Uterus (tissue), 4 donors: Measurements from ENCODE around the gene ZNF627. TPM values are rescaled to one million over a fixed set of nuclear protein-coding genes. Genes with fewer than 3 reads are reported as not detected.

Experiments
- DNase-seq, 2 donors: peaks; one replicate each; pipeline ENCODE4 v3.0.0-alpha.2; 2019 to 2020
- H3K27ac ChIP-seq, 2 donors: fragments of 200-600 bp; sonication (generic); 1 replicate in 1 of 2; 2 replicates in 1 of 2; pipeline ENCODE4 v1.5.1; 2016 to 2018
- H3K27me3 ChIP-seq, 2 donors: fragments of 200-600 bp; sonication (generic); one replicate each; pipeline ENCODE4 v1.5.1; 2018 to 2019; ENCODE audit warnings: control low read depth in 1 of 2
- H3K36me3 ChIP-seq, 2 donors: fragments of 200-600 bp; sonication (generic); one replicate each; pipeline ENCODE4 v1.5.1; 2019; ENCODE audit warnings: control low read depth in 1 of 2
- H3K4me1 ChIP-seq, 2 donors: fragments of 200-600 bp; sonication (generic); one replicate each; pipeline ENCODE4 v1.5.1; 2018 to 2019; ENCODE audit warnings: control low read depth in 1 of 2
- H3K4me3 ChIP-seq, 2 donors: fragments of 200-600 bp; sonication (generic); 1 replicate in 1 of 2; 2 replicates in 1 of 2; pipeline ENCODE4 v1.5.1; 2018 to 2019; ENCODE audit warnings: mild to moderate bottlenecking in 1 of 2
- H3K9me3 ChIP-seq, 2 donors: fragments of 200-600 bp; sonication (generic); one replicate each; pipeline ENCODE4 v1.5.1; 2019; ENCODE audit warnings: control low read depth in 1 of 2
- POLR2A ChIP-seq, 2 donors: fragments of 450-650 bp; IDR thresholded peaks; one replicate each; pipeline ENCODE4 v1.6.1; 2016; ENCODE audit warnings: antibody characterized with exemption in 2 of 2, mild to moderate bottlenecking in 1 of 2, moderate library complexity in 1 of 2
- intact Hi-C: fragments of 100-400 bp; cut with DNase I; formaldehyde crosslinking; loops from one replicate; pipeline ENCODE4 v1.15.1; 2023; ENCODE audit warnings: low total_unique reads
- total RNA-seq, 4 donors: library from RNA; depleted of rRNA in 3 of 4; stranded (reverse); fragments of >200 nt in 3 of 4; gene quantifications; one replicate each; pipeline versions ENCODE4 v1.1.0 to v1.2.4, GENCODE V29; 2014 to 2023
- TF ChIP-seq, protein P1 (sequence below), 4 experiments: fragments of 200-600 bp in 2 of 4; fragments of 450-650 bp in 2 of 4; sonication (generic) in 2 of 4; IDR thresholded peaks; one replicate each; pipeline ENCODE4 v1.5.1; 2016 to 2019; ENCODE audit warnings: antibody characterized with exemption in 4 of 4, mild to moderate bottlenecking in 2 of 4, moderate library complexity in 1 of 4
- donor health status: DM: yes; HTN: yes; CAD: no.

Gene ZNF627
- total RNA-seq, 4 donors from 2014 or later = 20.6 to 70.6 (median 36.0) TPM

GRCh38 chr19:11577451-11578257 lies 19.6 kb upstream of the ZNF627 start, which contains the start of gene ACP5:
Gene ACP5 (minus strand): TSS chr19:11577645. CDS start chr19:11577317, 328 bp downstream.
- H3K4me1 ChIP-seq = no peaks in the 10 kb centered on the region
- no peaks in the 10 kb centered on the region for H3K9me3 ChIP-seq
- H3K27ac ChIP-seq = peak within 1 kb of the TSS in 1 of 2 donors; percentile 58
- peak within 1 kb of the TSS in 1 of 2 donors; percentile 17 for H3K4me3 ChIP-seq
- no peaks in the 10 kb centered on the region for H3K36me3 ChIP-seq
- no peak for TF ChIP-seq POLR2A (IDR thresholded peaks at IDR 0.05)
- TF ChIP-seq, protein P1, sequence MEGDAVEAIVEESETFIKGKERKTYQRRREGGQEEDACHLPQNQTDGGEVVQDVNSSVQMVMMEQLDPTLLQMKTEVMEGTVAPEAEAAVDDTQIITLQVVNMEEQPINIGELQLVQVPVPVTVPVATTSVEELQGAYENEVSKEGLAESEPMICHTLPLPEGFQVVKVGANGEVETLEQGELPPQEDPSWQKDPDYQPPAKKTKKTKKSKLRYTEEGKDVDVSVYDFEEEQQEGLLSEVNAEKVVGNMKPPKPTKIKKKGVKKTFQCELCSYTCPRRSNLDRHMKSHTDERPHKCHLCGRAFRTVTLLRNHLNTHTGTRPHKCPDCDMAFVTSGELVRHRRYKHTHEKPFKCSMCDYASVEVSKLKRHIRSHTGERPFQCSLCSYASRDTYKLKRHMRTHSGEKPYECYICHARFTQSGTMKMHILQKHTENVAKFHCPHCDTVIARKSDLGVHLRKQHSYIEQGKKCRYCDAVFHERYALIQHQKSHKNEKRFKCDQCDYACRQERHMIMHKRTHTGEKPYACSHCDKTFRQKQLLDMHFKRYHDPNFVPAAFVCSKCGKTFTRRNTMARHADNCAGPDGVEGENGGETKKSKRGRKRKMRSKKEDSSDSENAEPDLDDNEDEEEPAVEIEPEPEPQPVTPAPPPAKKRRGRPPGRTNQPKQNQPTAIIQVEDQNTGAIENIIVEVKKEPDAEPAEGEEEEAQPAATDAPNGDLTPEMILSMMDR (IDR thresholded peaks at IDR 0.05) = no peak
- no peak for DNase-seq
- intact Hi-C loops = no loop called here
- H3K27me3 ChIP-seq = no peaks in the 10 kb centered on the region

- peak overlapping the region in 1 of 2 donors; percentile 58 for H3K27ac ChIP-seq
- no peaks in the 10 kb centered on the region for H3K36me3 ChIP-seq
- no peaks in the 10 kb centered on the region for H3K4me1 ChIP-seq
- H3K4me3 ChIP-seq = peak overlapping the region in 1 of 2 donors; percentile 17
- no peaks in the 10 kb centered on the region for H3K9me3 ChIP-seq
- TF ChIP-seq, protein P1 (IDR thresholded peaks at IDR 0.05) = no peak
- TF ChIP-seq POLR2A (IDR thresholded peaks at IDR 0.05) = no peak
- peak in 1 of 2 donors; percentile 46 for DNase-seq
- intact Hi-C loops = no loop called here
- H3K27me3 ChIP-seq = no peaks in the 10 kb centered on the region
Measured at GRCh38 chr19:11578258-11579142, 18.8 kb upstream of the ZNF627 start.

DNA sequence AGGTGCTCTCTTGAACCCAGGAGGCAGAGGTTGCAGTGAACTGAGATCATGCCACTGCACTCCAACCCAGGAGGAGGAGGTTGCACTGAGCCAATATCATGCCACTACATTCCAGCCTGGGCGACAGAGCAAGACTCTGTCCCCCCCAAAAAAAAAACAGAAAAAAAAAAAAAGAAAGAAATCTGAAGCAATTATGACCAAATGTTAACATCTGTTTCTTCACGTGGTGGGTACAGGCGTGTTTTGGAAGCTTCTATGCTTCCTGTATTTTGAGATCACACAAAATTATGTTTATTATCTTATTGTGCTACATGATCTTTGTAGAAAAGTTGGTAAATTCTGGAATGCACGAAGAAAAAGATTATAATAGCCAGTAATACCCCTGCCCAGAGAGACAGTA lies 17.2 kb upstream of the ZNF627 start:
- no peak overlapping the region for H3K4me3 ChIP-seq
- no peaks in the 10 kb centered on the region for H3K36me3 ChIP-seq
- TF ChIP-seq, protein P1 (IDR thresholded peaks at IDR 0.05) = no peak
- TF ChIP-seq POLR2A (IDR thresholded peaks at IDR 0.05) = no peak
- H3K4me1 ChIP-seq = no peaks in the 10 kb centered on the region
- H3K27ac ChIP-seq = no peak overlapping the region
- no peaks in the 10 kb centered on the region for H3K27me3 ChIP-seq
- no peaks in the 10 kb centered on the region for H3K9me3 ChIP-seq
- intact Hi-C loops = loop anchor here (10.0 kb wide), 1 partner anchor 95 kb away; the partner anchor contains the start of gene ELAVL3
- DNase-seq = no peak

- H3K9me3 ChIP-seq = no peaks in the 10 kb centered on the region
- TF ChIP-seq, protein P1 (IDR thresholded peaks at IDR 0.05) = no peak
- no peak for TF ChIP-seq POLR2A (IDR thresholded peaks at IDR 0.05)
- H3K27ac ChIP-seq = peak overlapping the region in 1 of 2 donors; percentile 3
Measured at GRCh38 chr19:11581740-11582139, 15.5 kb upstream of the ZNF627 start.

More at GRCh38 chr19:11581740-11582139, 15.5 kb upstream of the ZNF627 start:
- no peak overlapping the region for H3K4me3 ChIP-seq
- no peaks in the 10 kb centered on the region for H3K4me1 ChIP-seq
- no peaks in the 10 kb centered on the region for H3K36me3 ChIP-seq
- intact Hi-C loops = loop anchor here (10.0 kb wide), 1 partner anchor 97 kb away; the partner anchor contains the start of gene ELAVL3
- DNase-seq = no peak
- no peaks in the 10 kb centered on the region for H3K27me3 ChIP-seq
